Fibroblast of the aortic adventitia (primary cell): ENCODE results near the gene EMID1. TPM values are rescaled to one million over a fixed set of nuclear protein-coding genes. Genes with fewer than 3 reads are reported as not detected.
A peak's percentile ranks its signal among the peaks of the same experiment; 100 is the strongest.
"Not testable (repeated sequence)": the region's sequence is repeated elsewhere in the genome, so short reads cannot be mapped to it uniquely, and the experiment has no call there.

Source experiments
- DNase-seq: peaks from one replicate; pipeline ENCODE4 v3.0.0-alpha.2; 2010; ENCODE audit warnings: low read depth
- H3K4me3 ChIP-seq: 2 replicates; pipeline ENCODE4 v1.5.1; 2011; ENCODE audit warnings: low read depth, mild to moderate bottlenecking, control low read depth, low read length, moderate library complexity
- total RNA-seq: library from RNA; depleted of rRNA; stranded (reverse); fragments of >200 nt; gene quantifications from 2 replicates; pipeline ENCODE4 v1.2.3, GENCODE V29; 2012; ENCODE audit warnings: low replicate concordance
- TF ChIP-seq, protein P1 (sequence below): IDR thresholded peaks from 2 replicates; pipeline ENCODE4 v1.5.1; 2011; ENCODE audit warnings: mild to moderate bottlenecking, low read length, control low read depth, inconsistent platforms; ENCODE audit not compliant: insufficient read depth

EMID1 gene
- total RNA-seq, 1 donor: not detected

DNA sequence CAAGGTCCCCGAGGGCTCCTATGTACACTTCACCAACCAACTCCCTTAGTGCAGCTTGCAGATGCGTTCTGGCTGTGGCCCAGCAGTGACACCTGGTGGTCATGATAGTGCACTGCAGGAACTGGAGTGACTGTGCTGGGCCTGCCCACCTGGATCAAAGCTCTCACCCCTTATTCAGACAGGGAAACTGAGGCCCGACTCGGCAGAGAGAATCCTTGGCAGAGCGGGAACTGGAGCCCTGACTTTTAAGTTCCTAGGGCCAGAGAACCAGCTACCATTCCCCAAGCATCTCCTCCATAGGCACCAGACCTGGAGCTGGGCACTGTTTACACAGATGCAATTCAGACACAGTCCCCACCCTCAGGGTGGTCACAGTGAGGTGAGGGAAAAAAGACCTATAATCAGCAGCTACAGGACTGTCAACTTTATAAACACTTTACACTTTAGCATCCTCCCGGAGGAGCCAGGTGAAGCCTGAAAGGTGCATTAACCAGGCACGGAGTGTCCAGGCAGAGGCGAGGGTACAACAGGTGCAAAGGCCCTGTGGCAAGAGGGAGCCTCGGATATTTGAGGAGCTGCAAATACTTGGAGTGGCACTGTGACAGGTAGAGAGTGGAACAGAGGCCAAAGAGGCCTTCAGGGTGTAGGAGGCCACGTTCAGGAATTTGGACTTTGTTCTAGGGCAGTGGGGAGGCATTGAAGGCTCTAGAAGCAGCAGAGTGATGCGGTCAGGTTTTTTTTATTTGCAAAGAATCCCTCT, 40.1 kb downstream of the EMID1 start:
- no peak overlapping the region for H3K4me3 ChIP-seq
- DNase-seq: peak; percentile 69
- TF ChIP-seq, protein P1, sequence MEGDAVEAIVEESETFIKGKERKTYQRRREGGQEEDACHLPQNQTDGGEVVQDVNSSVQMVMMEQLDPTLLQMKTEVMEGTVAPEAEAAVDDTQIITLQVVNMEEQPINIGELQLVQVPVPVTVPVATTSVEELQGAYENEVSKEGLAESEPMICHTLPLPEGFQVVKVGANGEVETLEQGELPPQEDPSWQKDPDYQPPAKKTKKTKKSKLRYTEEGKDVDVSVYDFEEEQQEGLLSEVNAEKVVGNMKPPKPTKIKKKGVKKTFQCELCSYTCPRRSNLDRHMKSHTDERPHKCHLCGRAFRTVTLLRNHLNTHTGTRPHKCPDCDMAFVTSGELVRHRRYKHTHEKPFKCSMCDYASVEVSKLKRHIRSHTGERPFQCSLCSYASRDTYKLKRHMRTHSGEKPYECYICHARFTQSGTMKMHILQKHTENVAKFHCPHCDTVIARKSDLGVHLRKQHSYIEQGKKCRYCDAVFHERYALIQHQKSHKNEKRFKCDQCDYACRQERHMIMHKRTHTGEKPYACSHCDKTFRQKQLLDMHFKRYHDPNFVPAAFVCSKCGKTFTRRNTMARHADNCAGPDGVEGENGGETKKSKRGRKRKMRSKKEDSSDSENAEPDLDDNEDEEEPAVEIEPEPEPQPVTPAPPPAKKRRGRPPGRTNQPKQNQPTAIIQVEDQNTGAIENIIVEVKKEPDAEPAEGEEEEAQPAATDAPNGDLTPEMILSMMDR: peak; percentile 99

DNA sequence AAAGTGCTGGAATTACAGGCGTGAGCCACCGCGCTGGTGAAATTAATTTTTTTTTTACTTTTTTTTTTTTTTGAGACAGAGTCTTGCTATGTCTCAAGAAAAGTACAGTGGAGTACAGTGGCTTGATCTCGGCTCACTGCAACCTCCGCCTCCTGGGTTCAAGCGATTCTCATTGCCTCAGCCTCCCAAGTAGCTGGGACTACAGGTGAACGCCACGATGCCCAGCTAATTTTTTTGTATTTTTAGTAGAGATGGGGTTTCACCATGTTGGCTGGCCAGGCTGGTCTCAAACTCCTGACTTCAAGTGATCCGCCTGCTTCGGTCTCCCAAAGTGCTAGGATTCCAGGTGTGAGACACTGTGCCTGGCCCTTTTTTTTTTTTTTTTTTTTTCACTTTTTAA, 42.2 kb downstream of the EMID1 start:
- not testable (repeated sequence) for DNase-seq, H3K4me3 ChIP-seq

DNA sequence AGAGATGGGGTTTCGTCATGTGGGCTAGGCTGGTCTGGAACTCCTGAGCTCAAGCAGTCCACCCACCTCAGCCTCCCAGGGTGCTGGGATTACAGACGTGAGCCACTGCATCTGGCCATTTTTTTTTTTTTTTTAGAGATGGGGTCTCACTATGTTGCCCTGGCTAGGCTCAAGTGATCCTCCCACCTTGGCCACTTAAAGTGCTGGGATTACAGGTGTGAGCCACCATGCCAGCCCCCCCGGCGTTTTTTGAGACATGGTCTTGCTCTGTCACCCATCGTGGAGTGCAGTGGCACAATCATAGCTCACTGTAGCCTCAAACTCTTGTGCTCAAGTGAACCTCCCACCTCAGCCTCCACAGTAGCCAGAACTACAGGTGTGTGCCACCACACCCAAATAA, 45.6 kb downstream of the EMID1 start:
- TF ChIP-seq, protein P1: no peak
- no peak for DNase-seq
- no peak overlapping the region for H3K4me3 ChIP-seq

DNA sequence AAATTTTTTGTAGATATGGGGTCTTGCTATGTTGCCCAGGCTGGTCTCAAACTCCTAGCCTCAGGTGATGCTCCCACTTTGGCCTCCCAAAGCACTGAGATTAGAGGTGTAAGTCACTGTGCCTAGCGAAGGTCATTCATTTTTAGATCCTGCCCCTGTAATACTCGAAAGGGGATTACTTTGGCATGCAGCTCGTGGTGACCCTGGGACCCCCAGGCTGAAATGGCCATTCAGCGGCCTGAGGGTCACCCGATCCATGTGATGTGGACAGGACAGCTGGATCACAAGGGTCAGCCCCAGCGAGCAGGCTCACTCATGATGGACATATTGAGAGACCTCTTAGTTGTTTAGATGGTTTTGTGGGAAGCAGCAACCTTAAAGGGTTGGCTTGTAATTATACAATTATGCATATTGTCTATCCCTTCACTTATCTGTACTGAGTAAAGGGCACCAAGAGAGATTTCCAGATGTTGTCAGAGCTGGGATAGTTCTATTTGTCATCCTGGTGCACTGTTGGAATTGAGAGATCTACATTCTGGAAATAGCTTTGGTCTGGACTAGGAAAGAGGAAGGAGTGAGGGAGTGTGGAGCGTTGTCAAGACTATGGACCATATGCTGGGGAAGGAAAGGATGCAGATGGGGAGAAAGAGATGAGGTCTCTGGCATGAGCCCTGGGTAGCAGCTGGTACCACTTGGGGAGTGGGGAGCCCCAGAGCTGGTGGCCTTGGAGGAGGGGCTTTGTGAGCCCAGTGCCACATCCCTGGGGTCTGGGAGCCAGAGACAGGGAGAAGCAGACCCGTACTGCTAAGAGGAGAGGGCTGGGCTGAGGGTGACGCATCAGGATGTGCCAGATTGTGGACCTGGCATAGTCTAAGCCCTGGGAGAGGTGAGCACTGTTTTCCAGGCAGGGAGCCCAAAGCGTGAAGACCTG, 46.5 kb downstream of the EMID1 start:
- no peak overlapping the region for H3K4me3 ChIP-seq
- DNase-seq: no peak
- TF ChIP-seq, protein P1: no peak

DNA sequence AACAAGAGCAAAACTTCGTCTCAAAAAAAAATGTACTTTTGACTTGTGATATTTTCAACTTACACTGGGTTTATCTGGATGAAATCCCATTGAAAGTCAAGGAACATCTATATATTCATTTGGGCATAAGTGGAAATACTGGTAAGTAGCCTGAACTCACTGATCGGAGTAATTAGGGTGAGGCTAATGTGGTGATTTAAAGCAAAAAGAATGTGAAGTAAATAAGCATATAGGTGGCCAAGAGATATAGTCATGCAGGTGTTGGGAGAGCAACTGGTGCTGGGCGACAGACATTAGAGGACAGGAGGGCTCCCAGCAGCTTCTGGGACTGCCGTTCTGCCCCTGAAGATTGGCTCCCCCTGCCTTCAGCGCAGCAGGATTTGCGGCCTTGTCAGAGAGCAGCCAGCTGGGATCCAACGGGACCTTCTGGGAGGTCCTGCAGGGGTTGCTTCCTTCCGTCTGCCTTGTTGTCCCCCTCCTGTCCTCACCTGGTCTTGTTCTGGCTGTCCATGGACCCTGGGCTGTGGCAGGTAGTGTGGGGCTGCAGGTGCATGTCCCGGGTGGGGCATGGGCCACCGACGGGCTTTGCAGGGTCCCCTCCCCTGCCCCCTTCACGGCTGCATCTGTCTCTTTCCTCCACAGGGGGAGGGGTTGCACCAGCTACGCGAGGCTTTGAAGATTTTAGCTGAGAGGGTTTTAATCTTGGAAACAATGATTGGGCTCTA, 48.0 kb downstream of the EMID1 start:
- DNase-seq: no peak
- H3K4me3 ChIP-seq: no peak overlapping the region
- TF ChIP-seq, protein P1: no peak

DNA sequence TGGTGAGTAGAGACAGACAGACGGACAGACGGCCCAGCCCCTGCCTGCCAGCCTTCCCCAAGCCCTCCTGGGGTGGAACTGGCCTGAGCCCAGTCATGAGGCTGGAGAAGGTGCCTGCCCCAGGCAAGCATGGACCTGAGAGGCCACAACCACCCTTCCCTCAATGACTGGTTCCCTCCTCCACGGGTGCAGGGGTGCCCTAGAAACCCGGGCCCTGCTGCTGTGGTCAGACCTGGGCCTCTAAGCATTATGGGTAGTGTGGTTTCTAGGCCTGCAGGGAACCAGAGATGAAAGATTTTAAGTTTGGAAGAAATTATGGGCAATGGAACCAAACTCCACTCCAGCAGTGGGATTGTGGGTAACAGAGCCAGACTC, 48.6 kb downstream of the EMID1 start:
- no peak overlapping the region for H3K4me3 ChIP-seq
- no peak for DNase-seq
- TF ChIP-seq, protein P1: no peak
